PC-9 (cell line): ENCODE data around the gene ZC3H12A.

Source experiments
- EZH2 ChIP-seq: fragments of 200-600 bp; sonication (generic); IDR thresholded peaks from 2 replicates; pipeline ENCODE4 v1.8.0; 2017; ENCODE audit warnings: antibody characterized with exemption, low read depth
- TF ChIP-seq, protein P1 (sequence below): fragments of 200-600 bp; sonication (generic); conservative IDR thresholded peaks from 2 replicates; pipeline ENCODE4 v1.6.1; 2017; ENCODE audit warnings: mixed run types, antibody characterized with exemption, mild to moderate bottlenecking, moderate library complexity

DNA sequence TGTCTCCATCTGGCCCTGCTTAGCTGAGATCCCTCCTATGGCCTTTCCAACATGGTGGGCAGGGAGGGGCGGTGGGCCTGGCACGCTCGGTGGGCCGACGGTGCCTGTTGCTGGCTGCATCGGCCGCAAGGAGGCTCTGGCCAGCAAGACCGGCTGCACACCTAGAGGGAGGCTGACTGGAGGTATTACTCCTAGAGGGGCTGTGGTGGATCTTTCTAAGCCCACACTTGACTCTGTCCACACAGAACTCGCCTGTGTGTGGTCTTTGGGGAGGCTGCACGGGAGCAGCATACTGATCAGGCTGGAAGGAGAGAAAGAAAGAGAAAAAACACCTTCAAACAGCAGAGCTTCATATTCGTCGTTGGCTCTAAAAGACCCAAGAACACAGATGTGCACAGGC, 41.7 kb upstream of the ZC3H12A start:
- TF ChIP-seq, protein P1, sequence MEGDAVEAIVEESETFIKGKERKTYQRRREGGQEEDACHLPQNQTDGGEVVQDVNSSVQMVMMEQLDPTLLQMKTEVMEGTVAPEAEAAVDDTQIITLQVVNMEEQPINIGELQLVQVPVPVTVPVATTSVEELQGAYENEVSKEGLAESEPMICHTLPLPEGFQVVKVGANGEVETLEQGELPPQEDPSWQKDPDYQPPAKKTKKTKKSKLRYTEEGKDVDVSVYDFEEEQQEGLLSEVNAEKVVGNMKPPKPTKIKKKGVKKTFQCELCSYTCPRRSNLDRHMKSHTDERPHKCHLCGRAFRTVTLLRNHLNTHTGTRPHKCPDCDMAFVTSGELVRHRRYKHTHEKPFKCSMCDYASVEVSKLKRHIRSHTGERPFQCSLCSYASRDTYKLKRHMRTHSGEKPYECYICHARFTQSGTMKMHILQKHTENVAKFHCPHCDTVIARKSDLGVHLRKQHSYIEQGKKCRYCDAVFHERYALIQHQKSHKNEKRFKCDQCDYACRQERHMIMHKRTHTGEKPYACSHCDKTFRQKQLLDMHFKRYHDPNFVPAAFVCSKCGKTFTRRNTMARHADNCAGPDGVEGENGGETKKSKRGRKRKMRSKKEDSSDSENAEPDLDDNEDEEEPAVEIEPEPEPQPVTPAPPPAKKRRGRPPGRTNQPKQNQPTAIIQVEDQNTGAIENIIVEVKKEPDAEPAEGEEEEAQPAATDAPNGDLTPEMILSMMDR: no peak
- no peak for TF ChIP-seq EZH2
